ENCODE measurements around the gene GADD45A. TPM values are rescaled to one million over a fixed set of nuclear protein-coding genes. Genes with fewer than 3 reads are reported as not detected.

The GADD45A gene
- total RNA-seq, 1 experiment from 2014 or later, result 129 TPM

DNA sequence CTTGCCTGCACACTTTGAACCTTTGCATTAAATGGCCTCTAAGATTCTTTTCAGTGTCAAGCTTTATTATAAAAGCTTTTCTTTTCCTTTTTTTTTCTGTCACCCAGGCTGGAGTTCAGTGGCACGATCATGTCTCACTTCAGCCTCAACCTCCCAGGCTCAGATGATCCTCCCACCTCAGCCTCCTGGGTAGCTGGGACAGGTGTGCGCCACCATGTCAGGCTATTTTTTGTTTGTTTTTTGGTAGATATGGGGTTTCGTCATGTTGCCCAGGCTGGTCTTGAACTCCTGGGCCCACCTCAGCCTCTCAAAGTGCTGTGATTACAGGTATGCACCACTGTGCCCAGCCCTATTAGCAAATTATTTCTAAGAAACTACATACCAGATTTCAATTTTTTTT is 52.9 kb downstream of the GADD45A start:
- TF ChIP-seq, protein P1, sequence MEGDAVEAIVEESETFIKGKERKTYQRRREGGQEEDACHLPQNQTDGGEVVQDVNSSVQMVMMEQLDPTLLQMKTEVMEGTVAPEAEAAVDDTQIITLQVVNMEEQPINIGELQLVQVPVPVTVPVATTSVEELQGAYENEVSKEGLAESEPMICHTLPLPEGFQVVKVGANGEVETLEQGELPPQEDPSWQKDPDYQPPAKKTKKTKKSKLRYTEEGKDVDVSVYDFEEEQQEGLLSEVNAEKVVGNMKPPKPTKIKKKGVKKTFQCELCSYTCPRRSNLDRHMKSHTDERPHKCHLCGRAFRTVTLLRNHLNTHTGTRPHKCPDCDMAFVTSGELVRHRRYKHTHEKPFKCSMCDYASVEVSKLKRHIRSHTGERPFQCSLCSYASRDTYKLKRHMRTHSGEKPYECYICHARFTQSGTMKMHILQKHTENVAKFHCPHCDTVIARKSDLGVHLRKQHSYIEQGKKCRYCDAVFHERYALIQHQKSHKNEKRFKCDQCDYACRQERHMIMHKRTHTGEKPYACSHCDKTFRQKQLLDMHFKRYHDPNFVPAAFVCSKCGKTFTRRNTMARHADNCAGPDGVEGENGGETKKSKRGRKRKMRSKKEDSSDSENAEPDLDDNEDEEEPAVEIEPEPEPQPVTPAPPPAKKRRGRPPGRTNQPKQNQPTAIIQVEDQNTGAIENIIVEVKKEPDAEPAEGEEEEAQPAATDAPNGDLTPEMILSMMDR (conservative IDR thresholded peaks at IDR 0.05; ENCODE audit: low read depth, low read length), result no peak
- TF ChIP-seq EZH2phosphoT487 (IDR thresholded peaks at IDR 0.05; ENCODE audit: borderline replicate concordance, low read length) (no peak), EZH2 (IDR thresholded peaks at IDR 0.05; ENCODE audit: low read length, unreplicated experiment) (no peak)
- H3K79me2 ChIP-seq (ENCODE audit: low read length), result no peaks in the 10 kb centered on the region
- CTCF ChIA-PET, result no interaction called here
- no peaks in the 10 kb centered on the region for H3K9me2 ChIP-seq (replicated peaks; ENCODE audit: low read length)
- H3K4me1 ChIP-seq (ENCODE audit: insufficient read depth, low read length), result peaks cover 14% of the 10 kb centered on the region
- POLR2A ChIA-PET (ENCODE audit: unreplicated experiment), result no interaction called here
- no peaks in the 10 kb centered on the region for H3F3A ChIP-seq (ENCODE audit: low read length, unreplicated experiment)
- no peaks in the 10 kb centered on the region for H3K36me3 ChIP-seq (ENCODE audit: low read depth, low read length)
- no TSS peak for BruUV-seq (replicated peaks)
- H3K4me2 ChIP-seq (ENCODE audit: low read length), result no peak overlapping the region
- intact Hi-C loops (cut with micrococcal nuclease), result no loop called here
- DNase-seq (no peak), ATAC-seq (no peak)
- no peaks in the 10 kb centered on the region for H3K9me3 ChIP-seq (ENCODE audit: low read length)
- no peak overlapping the region for H3K4me3 ChIP-seq (ENCODE audit: low read length)
- H4K20me1 ChIP-seq (ENCODE audit: low read length), result no peaks in the 10 kb centered on the region
- H3K27ac ChIP-seq (ENCODE audit: low read length), result no peak overlapping the region
- H3K27me3 ChIP-seq (ENCODE audit: low read length), result no peaks in the 10 kb centered on the region
- no peak overlapping the region for H2AFZ ChIP-seq (ENCODE audit: low read length)
- H3K9ac ChIP-seq (ENCODE audit: low read length), result no peak overlapping the region

Other genes with a start within 250 kb of the GADD45A start
- gene GNG12, start 148.3 kb downstream of the GADD45A start, total RNA-seq (2014; rRNA removed), result 54.1 and 66.1 TPM in 2 replicates

Measured in PC-3 (cell line).